Activated CD8-positive, alpha-beta T cell treated with anti-CD3 and anti-CD28 coated beads for 36 hours (primary cell): ENCODE results near the gene SMIM35. TPM values are rescaled to one million over a fixed set of nuclear protein-coding genes. Genes with fewer than 3 reads are reported as not detected.
A peak's percentile ranks its signal among the peaks of the same experiment; 100 is the strongest.

Source experiments
- ATAC-seq: fragments of 200-7000 bp; cut with Tn5 transposase; one replicate; pipeline ENCODE4 v1.10.0; 2021; ENCODE audit warnings: mild to moderate bottlenecking, moderate library complexity
- CTCF ChIA-PET: fragments of 350-600 bp; sonication (Branson Sonifier 250); formaldehyde crosslinking; loops from one replicate; lab custom pipeline; 2021; ENCODE audit warnings: antibody characterized with exemption; lab: Charles Lee
- POLR2A ChIA-PET: fragments of 350-600 bp; sonication (Branson Sonifier 250); formaldehyde crosslinking; loops from one replicate; lab custom pipeline; 2021; ENCODE audit warnings: antibody characterized with exemption; lab: Charles Lee
- DNase-seq: peaks from one replicate; pipeline ENCODE4 v3.0.0-alpha.2; 2020
- H3K27ac Mint-ChIP-seq: one replicate; pipeline ENCODE4 v1.8.0; 2021; ENCODE audit warnings: mild to moderate bottlenecking, mixed read lengths
- H3K27me3 Mint-ChIP-seq: one replicate; pipeline ENCODE4 v1.8.0; 2021; ENCODE audit warnings: mixed read lengths
- H3K36me3 Mint-ChIP-seq: one replicate; pipeline ENCODE4 v1.8.0; 2021; ENCODE audit warnings: low read depth, mixed read lengths
- H3K4me1 Mint-ChIP-seq: one replicate; pipeline ENCODE4 v1.8.0; 2021; ENCODE audit warnings: low read depth, mixed read lengths
- H3K4me3 Mint-ChIP-seq: one replicate; pipeline ENCODE4 v1.8.0; 2021; ENCODE audit warnings: mild to moderate bottlenecking, moderate library complexity, mixed read lengths
- H3K9me3 Mint-ChIP-seq: one replicate; pipeline ENCODE4 v1.8.0; 2021; ENCODE audit warnings: mixed read lengths
- CTCF ChIP-seq: fragments of 200-600 bp; IDR thresholded peaks from one replicate; pipeline ENCODE4 v1.8.0; 2022; ENCODE audit warnings: antibody characterized with exemption, mild to moderate bottlenecking
- intact Hi-C: fragments of 100-400 bp; cut with micrococcal nuclease; formaldehyde crosslinking; loops from one replicate; pipeline ENCODE4 v1.10.0; 2022
- total RNA-seq, 2 experiments: library from RNA; stranded (reverse); gene quantifications; one replicate each; pipeline ENCODE4 v1.2.3, GENCODE V29; 2021

Gene SMIM35
- total RNA-seq, 2 experiments from 2014 or later = 0.27 to 0.32 TPM

GRCh38 chr11:118006153-118006534 is 80.6 kb downstream of the SMIM35 start:
- no peaks in the 10 kb centered on the region for H3K27me3 Mint-ChIP-seq
- intact Hi-C loops = no loop called here
- H3K27ac Mint-ChIP-seq = peak overlapping the region; percentile 39
- DNase-seq (no peak), ATAC-seq (no peak)
- POLR2A ChIA-PET = interaction anchor here (0.5 to 33.1 kb wide), 7 partner anchors 9 to 443 kb away, joined by 3 to 710 read pairs (median 4); partner anchors contain the start of gene IL10RA
- H3K4me3 Mint-ChIP-seq = no peak overlapping the region
- no peak for TF ChIP-seq CTCF
- H3K4me1 Mint-ChIP-seq = peaks cover 98% of the 10 kb centered on the region
- CTCF ChIA-PET = interaction anchor here (1.5 to 11.1 kb wide), 4 partner anchors 9 to 189 kb away, joined by 4 to 81 read pairs (median 8); partner anchors contain the start of gene FXYD2
- H3K9me3 Mint-ChIP-seq = peaks cover 12% of the 10 kb centered on the region
- peaks cover 20% of the 10 kb centered on the region for H3K36me3 Mint-ChIP-seq

GRCh38 chr11:118005224-118006152 is 81.3 kb downstream of the SMIM35 start:
- no peak overlapping the region for H3K4me3 Mint-ChIP-seq
- H3K27ac Mint-ChIP-seq = peak overlapping the region; percentile 99
- intact Hi-C loops = no loop called here

DNA sequence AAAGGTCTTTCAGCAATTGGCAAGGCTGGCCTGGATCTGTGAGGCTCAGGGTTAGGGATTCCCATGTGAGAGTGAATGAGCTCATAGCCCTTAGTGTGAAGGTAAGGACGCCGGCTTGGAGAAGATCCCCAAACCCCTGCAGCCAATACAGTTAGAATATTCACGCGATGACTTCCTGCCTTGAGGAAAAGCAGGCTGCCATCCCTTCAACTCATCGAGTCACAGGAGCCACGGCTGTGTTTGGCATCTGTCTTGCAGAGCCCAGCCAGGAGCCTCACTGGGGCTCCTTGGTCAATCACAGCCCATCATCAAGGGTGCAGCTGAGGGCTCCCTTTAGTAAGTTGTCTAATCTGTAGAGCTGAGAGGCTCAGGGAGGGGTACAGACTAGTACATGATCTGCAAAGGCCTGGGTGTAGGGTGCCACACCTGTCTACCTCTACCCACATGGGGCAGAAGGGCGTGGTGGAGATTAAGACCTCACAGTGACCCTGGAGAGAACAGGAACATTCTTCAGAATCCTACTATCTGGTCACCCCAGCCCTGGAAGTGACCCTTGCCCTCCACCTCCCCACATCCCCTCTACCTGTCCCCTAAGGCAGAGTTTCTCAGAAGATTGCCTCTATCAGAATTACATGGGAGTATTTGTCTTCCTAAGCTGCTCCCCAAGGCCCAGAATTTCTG is 82.1 kb downstream of the SMIM35 start:
- intact Hi-C loops = loop anchor here (5.0 kb wide), 1 partner anchor 52 kb away; no protein-coding TSS in a partner anchor
- no peak overlapping the region for H3K4me3 Mint-ChIP-seq
- ChIA-PET POLR2A (interaction anchor here (0.6 to 33.1 kb wide), 5 partner anchors 11 to 190 kb away, joined by 3 to 710 read pairs (median 4); partner anchors contain the start of gene IL10RA), CTCF (interaction anchor here (0.7 to 11.1 kb wide), 10 partner anchors 11 to 188 kb away, joined by 3 to 81 read pairs (median 4); partner anchors contain the start of gene FXYD2)
- no peaks in the 10 kb centered on the region for H3K27me3 Mint-ChIP-seq
- no peak for TF ChIP-seq CTCF
- no peak for ATAC-seq
- peak overlapping the region; percentile 99 for H3K27ac Mint-ChIP-seq
- peaks cover 12% of the 10 kb centered on the region for H3K9me3 Mint-ChIP-seq
- peaks cover 96% of the 10 kb centered on the region for H3K4me1 Mint-ChIP-seq
- no peak for DNase-seq
- H3K36me3 Mint-ChIP-seq = peaks cover 29% of the 10 kb centered on the region

More at GRCh38 chr11:118005224-118006152, 81.3 kb downstream of the SMIM35 start:
- H3K9me3 Mint-ChIP-seq = peaks cover 12% of the 10 kb centered on the region
- POLR2A ChIA-PET = interaction anchor here (0.5 to 33.1 kb wide), 9 partner anchors 10 to 444 kb away, joined by 3 to 710 read pairs (median 4); partner anchors contain the start of gene IL10RA
- TF ChIP-seq CTCF = no peak
- H3K27me3 Mint-ChIP-seq = no peaks in the 10 kb centered on the region
- DNase-seq = no peak
- H3K4me1 Mint-ChIP-seq = peaks cover 96% of the 10 kb centered on the region
- no peak for ATAC-seq
- peaks cover 21% of the 10 kb centered on the region for H3K36me3 Mint-ChIP-seq
- CTCF ChIA-PET = interaction anchor here (0.7 to 11.1 kb wide), 10 partner anchors 10 to 188 kb away, joined by 3 to 81 read pairs (median 4); partner anchors contain the start of gene FXYD2

DNA sequence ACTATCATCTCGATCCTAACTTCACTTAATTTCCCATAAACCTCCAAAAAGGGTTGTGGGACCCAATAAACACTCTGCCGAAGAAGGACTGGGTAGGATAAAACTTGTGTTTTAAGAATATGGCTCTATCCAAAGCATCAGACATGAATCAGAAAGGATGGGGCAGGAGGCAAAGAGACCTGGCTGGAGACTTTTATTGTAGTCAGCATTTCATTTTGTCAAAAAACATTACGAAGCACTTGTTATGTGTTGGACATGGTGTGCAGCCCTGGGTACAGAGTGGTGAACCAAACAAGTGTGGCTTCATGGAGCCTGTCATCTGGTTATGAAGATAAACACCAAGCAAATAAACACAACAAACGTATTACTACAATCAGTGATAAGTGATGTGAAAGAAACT is 83.3 kb downstream of the SMIM35 start:
- H3K27me3 Mint-ChIP-seq = no peaks in the 10 kb centered on the region
- CTCF ChIA-PET = interaction anchor here (0.8 to 31.9 kb wide), 11 partner anchors 12 to 188 kb away, joined by 3 to 386 read pairs (median 11); no protein-coding TSS in a partner anchor
- POLR2A ChIA-PET = interaction anchor here (0.7 to 33.1 kb wide), 16 partner anchors 8 to 186 kb away, joined by 3 to 710 read pairs (median 10); partner anchors contain the start of gene IL10RA
- DNase-seq (no peak), ATAC-seq (no peak)
- peaks cover 12% of the 10 kb centered on the region for H3K9me3 Mint-ChIP-seq
- H3K27ac Mint-ChIP-seq = peak overlapping the region; percentile 99
- intact Hi-C loops = loop anchor here (1.0 to 5.0 kb wide), 3 partner anchors 43 to 189 kb away; no protein-coding TSS in a partner anchor
- peak overlapping the region; percentile 21 for H3K4me3 Mint-ChIP-seq
- peaks cover 40% of the 10 kb centered on the region for H3K36me3 Mint-ChIP-seq
- no peak for TF ChIP-seq CTCF
- H3K4me1 Mint-ChIP-seq = peaks cover 90% of the 10 kb centered on the region
